ENCODE data around the gene LRRC8C. TPM values are rescaled to one million over a fixed set of nuclear protein-coding genes. Genes with fewer than 3 reads are reported as not detected.

Gene LRRC8C
- total RNA-seq, 2 donors from 2014 or later, result 2.5 to 5.5 TPM

- Histone ChIP-seq H3K4me1 (ENCODE audit: control insufficient read depth, insufficient read depth, low read length) (no peaks in the 10 kb centered on the region), H3K27ac (ENCODE audit: low read depth, low read length) (no peak overlapping the region), H3K27me3 (ENCODE audit: control insufficient read depth, insufficient read depth, low read length, poor library complexity, severe bottlenecking) (peaks cover 43% of the 10 kb centered on the region), H3K4me3 (ENCODE audit: low read length) (no peak overlapping the region), H3K9ac (ENCODE audit: extremely low read depth, low read length, poor library complexity, severe bottlenecking) (no peak overlapping the region), H3K36me3 (ENCODE audit: control insufficient read depth, insufficient read depth, low read length) (no peaks in the 10 kb centered on the region), H3K9me3 (ENCODE audit: control insufficient read depth, low read length) (no peaks in the 10 kb centered on the region)
- Mint-ChIP-seq H3K4me1 (peaks cover 10% of the 10 kb centered on the region), H3K27ac (no peak overlapping the region), H3K27me3 (ENCODE audit: insufficient read depth) (peaks cover 45% of the 10 kb centered on the region), H3K36me3 (ENCODE audit: low read depth) (no peaks in the 10 kb centered on the region), H3K9me3 (no peaks in the 10 kb centered on the region), H3K4me3 (no peak overlapping the region)
- TF ChIP-seq CTCF (conservative IDR thresholded peaks at IDR 0.05), result no peak
- 89 to 93% methylated on average over 2 to 6 of the region's 6 CpGs for WGBS, 2 experiments (ENCODE audit: insufficient coverage in 1 of 2, insufficient read length in 1 of 2)
- no peak for DNase-seq
Observed at GRCh38 chr1:89635825-89636815, 3.2 kb downstream of the LRRC8C start.

- H3K4me3 ChIP-seq (ENCODE audit: low read length), result no peak overlapping the region
- no peaks in the 10 kb centered on the region for H3K36me3 ChIP-seq (ENCODE audit: control insufficient read depth, insufficient read depth, low read length)
- DNase-seq, result no peak
- H3K9me3 ChIP-seq (ENCODE audit: control insufficient read depth, low read length), result no peaks in the 10 kb centered on the region
- Mint-ChIP-seq H3K4me1 (peaks cover 7% of the 10 kb centered on the region), H3K4me3 (no peak overlapping the region), H3K36me3 (ENCODE audit: low read depth) (no peaks in the 10 kb centered on the region), H3K9me3 (no peaks in the 10 kb centered on the region), H3K27ac (no peak overlapping the region), H3K27me3 (ENCODE audit: insufficient read depth) (peaks cover 31% of the 10 kb centered on the region)
- H3K27ac ChIP-seq (ENCODE audit: low read depth, low read length), result no peak overlapping the region
- peaks cover 31% of the 10 kb centered on the region for H3K27me3 ChIP-seq (ENCODE audit: control insufficient read depth, insufficient read depth, low read length, poor library complexity, severe bottlenecking)
- TF ChIP-seq CTCF (conservative IDR thresholded peaks at IDR 0.05), result no peak
- H3K4me1 ChIP-seq (ENCODE audit: control insufficient read depth, insufficient read depth, low read length), result no peaks in the 10 kb centered on the region
- no peak overlapping the region for H3K9ac ChIP-seq (ENCODE audit: extremely low read depth, low read length, poor library complexity, severe bottlenecking)
Observed at GRCh38 chr1:89637496-89637895, 4.6 kb downstream of the LRRC8C start.

DNA sequence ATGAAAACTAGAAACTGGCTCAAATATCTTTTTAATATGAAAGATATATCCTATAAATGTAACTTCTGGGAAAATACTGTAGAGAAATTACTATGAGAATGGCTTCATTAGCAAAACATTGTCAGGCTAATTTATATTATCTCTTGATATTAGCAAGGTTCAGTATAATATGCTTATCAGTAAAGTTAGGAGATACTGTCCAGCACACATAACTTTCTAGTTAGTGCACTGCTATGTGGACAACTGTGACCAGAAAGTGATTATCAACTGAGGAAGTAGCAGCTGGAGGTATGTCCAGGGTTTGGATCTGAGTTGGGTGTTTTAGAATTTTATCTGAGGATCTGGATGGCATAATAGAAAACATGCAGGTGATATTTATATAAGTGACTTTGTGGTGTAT is 7.5 kb downstream of the LRRC8C start:
- Mint-ChIP-seq H3K27ac (no peak overlapping the region), H3K27me3 (ENCODE audit: insufficient read depth) (peaks cover 17% of the 10 kb centered on the region), H3K4me3 (no peak overlapping the region), H3K9me3 (no peaks in the 10 kb centered on the region), H3K36me3 (ENCODE audit: low read depth) (no peaks in the 10 kb centered on the region), H3K4me1 (no peaks in the 10 kb centered on the region)
- H3K4me1 ChIP-seq (ENCODE audit: control insufficient read depth, insufficient read depth, low read length), result no peaks in the 10 kb centered on the region
- no peak overlapping the region for H3K4me3 ChIP-seq (ENCODE audit: low read length)
- DNase-seq, result no peak
- H3K9ac ChIP-seq (ENCODE audit: extremely low read depth, low read length, poor library complexity, severe bottlenecking), result no peak overlapping the region
- no peaks in the 10 kb centered on the region for H3K36me3 ChIP-seq (ENCODE audit: control insufficient read depth, insufficient read depth, low read length)
- peaks cover 11% of the 10 kb centered on the region for H3K27me3 ChIP-seq (ENCODE audit: control insufficient read depth, insufficient read depth, low read length, poor library complexity, severe bottlenecking)
- peaks cover 4% of the 10 kb centered on the region for H3K9me3 ChIP-seq (ENCODE audit: control insufficient read depth, low read length)
- no peak overlapping the region for H3K27ac ChIP-seq (ENCODE audit: low read depth, low read length)
- TF ChIP-seq CTCF (conservative IDR thresholded peaks at IDR 0.05), result no peak
